Erythroblast (primary cell): Measurements from ENCODE around the gene PER2.

Experiments
- DNase-seq, 2 experiments: peaks; one replicate each; lab custom pipeline; 2025; lab: John Stamatoyannopoulos, UW
- GATA1 ChIP-seq: IDR thresholded peaks from 2 replicates; pipeline ENCODE4 v1.6.1; 2011; ENCODE audit warnings: low read depth, mild to moderate bottlenecking, control low read depth, low read length, moderate library complexity
- POLR2A ChIP-seq: IDR thresholded peaks from 2 replicates; pipeline ENCODE4 v1.6.1; 2011; ENCODE audit warnings: mild to moderate bottlenecking, low read length

Gene PER2

DNA sequence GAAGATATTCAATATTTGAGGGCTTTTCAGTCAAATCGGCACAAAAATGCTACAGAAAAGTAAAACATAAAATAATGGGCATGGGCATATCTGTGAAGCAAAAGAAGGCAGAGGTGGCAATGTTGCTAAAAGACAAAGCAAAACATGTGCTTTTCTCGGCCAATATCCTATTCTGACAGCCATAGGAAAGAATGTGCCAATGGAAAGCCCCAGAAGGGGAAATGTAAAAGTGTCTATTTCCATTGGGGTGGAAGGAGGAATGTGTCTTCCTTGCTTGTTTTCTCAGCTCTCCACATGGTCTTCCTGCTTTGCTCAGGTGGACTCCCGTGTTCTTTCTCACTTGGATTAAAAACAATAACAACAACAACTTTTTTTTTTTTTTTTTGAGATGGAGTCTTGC, 13.7 kb upstream of the PER2 start:
- DNase-seq, result no peak
- TF ChIP-seq POLR2A (no peak), GATA1 (no peak)

DNA sequence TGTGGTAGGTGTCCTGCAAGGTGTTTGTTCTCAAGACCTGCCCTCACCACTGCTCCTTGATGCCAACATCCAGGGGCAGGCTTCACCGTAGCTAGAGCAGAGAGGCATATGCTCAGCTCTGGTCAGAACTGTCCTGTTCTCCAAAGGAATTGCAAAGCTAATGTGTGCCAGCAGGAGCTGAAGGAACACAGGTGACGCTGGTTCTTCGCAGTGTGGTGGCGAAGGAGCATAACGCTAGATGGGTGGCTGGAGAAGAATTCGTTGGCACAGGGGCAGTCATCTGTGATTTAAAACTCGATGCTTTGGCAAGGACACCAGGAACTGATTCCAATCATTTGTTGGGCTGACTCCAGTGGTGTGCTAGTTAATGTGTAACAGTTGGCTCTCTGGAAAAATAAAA, 11.4 kb upstream of the PER2 start:
- TF ChIP-seq POLR2A, result no peak
- no peak for TF ChIP-seq GATA1
- DNase-seq, result no peak

DNA sequence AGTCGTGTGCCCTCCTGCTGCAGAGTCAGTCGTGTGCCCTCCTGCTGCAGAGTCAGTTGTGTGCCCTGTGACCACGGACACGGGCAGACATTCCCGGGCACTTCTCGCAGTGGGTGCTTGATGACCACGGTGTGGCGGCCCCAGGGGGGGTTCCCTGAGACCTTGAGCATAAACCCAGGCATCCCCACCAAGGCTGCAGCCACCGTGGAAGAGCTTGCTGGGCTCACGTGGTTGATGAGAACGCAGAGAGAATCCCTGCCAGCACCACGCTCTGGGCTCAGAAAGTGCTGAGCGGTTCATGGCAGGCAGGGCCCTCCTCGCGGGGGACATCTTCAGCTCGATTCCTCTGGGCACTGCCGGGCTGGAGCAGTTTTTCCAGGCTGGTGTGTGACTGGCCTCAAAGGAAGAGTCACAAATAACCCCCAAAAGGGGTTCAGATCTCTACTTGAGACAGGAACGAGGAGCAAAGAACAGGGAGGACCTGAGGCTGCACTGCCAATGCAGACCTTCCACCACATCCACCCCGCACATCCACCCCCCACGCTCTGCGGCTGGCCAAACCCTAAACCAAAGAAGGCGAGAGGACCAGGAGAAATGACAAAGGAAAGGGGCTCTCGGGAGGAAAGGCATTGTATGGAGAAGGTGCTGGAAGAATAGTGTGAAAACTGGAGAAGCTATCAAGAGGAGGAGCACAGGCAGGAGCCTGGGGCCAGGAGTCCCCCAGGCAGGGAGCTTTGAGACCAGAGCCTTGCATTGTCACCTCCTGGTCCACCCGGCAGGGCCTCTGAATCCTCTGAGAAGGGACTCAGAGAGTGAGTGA, 8.4 kb upstream of the PER2 start:
- no peak for DNase-seq
- TF ChIP-seq POLR2A, result no peak
- no peak for TF ChIP-seq GATA1

DNA sequence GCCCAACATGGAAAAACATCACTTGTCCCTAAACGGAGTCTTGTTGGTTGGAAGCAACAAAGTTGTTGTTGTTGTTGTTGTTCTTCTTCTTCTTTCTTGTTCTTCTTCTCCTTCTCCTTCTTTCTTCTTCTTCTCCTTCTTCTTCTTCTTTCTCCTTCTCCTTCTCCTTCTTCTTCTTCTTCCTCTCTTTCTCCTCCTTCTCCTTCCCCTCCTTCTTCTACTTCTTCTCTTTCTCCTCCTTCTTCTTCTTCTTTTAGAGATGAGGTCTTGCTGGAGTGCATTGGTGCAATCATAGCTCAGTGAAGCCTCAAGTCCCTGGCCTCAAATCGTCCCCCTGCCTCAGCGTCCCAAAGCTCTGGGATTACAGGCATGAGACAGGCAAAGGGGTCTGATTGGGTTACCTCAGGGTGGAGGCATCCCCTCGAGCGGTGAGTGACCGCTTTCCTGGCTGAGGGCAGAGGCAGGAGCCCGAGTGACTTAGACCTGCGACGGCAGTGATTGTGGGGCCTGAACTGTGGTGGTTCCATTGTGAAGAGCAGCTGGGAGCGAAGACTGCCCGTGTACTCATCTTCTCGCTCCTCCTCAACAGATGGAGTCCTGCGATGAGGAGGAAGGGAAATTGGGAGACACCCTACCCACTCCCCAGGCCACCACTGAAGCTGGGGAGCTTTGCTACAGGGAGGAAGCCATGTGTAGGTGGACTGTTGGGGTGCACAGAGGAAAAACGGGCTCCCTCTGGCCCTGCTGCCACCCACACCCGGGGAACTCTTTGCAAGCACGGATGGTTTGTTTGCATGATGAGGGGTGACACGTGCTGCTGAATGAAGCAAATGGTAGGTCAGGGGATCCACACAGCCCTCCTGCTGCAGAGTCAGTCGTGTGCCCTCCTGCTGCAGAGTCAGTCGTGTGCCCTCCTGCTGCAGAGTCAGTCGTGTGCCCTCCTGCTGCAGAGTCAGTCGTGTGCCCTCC, 7.0 kb upstream of the PER2 start:
- DNase-seq, result no peak

DNA sequence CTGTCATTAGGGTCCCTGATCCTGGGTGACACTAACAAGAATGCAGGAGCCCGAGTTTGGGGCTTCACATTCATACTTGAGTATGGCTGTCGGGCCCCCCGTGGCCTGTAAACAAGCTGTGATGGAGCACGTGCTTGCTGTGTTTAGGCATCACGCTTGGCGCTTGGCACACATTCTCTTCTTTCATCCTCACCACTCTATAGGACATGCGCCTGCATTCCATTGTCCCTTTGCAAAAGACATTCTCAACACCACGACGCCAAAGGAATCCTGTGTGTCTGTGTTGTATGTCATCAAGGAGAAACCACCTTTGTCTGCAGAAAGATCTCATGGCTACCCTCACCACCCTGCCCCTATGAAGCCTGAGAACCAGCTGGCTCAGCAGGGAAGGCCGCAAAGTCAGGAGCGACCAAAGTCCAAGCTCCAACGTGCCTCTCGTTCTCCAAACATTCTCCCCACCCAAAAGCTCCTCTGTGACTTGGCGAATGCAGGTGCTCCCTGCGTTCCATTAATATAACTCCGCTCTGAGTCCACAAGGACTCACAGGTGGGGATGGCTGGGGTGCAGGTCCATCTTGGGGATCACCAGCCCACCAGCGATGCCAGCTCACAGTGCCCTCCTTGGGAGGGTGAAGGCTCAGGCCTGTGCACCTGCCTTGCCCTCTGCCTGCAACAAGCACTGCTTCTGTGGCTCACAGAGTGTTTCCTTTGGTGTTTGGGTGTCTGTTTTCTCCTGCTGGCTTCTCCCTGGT, 6.2 kb upstream of the PER2 start:
- TF ChIP-seq POLR2A (no peak), GATA1 (no peak)
- no peak for DNase-seq

More for the DNA sequence above, 7.0 kb upstream of the PER2 start:
- no peak for TF ChIP-seq POLR2A
- TF ChIP-seq GATA1, result no peak

DNA sequence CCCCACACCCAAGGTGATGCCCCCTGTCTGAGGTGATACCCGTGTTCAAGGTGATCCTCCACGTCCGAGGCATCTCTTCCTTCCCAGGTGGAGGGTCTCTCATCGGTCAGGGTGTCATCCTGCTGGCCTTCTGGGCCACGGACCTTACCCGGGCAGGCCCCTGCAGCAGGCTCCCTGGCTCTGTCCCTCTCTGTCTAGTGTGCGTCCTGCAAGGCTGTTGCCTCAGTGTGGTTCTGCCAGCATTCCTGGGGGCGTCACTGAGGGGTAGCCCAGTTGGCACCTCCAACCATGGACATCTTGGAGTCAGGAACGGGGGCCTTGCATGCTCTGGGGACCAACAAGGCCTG, 5.6 kb upstream of the PER2 start:
- TF ChIP-seq GATA1, result no peak
- no peak for TF ChIP-seq POLR2A
- DNase-seq, result no peak

DNA sequence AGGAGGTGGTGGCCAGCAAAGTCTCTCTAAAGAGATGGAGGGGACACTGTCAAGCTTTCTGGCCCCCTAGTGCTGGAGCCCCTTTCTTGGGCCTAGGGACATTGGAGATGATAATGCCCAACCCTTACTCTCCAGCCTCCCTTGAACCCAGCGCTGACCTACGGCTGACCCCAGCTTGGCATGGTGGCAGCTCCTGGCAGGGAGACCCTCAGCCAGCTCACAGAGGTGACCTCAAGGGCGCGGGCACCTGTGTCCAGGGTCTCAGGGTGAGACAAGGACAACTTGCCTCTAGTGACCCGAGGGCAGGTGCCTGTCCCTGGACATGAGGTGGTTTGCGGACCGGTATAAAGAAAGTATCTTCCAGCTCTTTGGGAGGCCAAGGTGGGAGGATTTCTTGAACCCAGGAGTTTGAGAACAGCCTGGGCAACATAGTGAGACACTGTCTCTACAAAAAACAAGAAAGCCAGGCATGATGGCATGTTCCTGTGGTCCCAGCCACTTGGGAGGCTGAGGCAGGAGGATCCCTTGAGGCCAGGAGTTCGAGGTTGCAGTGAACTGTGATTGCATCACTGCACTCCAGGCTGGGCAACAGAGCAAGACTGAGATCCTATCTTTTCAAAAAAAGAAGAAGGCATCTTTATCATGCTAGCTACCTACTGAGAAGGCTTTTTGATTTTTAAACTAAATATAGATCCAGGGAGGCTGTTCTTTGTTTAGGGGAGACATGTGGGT, 3.3 kb upstream of the PER2 start:
- TF ChIP-seq GATA1 (no peak), POLR2A (no peak)
- no peak for DNase-seq

DNA sequence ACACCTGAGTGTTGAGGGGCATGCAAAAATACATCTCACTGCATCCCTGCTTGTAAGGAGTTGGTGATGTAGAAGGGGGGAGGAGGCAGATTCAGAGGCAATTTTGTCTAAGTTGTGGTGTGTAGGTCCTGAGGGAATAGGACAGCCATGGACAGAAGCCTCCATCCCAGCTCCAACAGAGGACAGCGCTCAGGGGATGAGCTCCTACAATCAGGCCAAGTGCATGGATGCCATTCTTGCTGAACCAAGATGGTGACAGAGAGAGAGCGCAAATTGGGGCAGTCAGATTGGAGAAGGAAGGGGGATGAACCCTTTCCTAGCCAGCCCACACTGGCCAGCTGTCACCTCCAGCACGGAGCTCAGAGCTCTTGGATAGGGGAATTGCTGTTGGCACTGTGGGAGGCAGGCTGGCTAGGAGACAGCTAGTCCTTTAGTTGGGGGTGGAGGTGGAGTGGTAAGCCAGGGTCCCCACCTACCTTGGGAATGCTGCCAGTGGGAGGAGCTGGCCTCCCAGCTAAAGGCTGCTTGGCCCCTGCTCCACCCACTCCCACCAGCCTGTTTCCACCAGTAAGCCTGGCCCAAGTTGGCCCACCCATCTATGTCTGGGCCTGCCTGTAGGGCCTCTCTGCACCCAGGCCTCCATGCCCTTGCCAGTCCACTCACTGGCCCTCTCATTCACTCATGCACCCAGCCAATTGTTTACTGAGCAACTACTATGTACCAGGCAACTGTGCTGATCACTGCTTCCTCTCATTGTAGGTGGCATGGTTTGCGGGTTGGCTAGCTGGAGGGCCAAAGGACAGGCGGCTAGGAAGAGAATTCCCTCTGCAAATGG, 2.5 kb upstream of the PER2 start:
- peak; percentile 22 to 33 for DNase-seq
- TF ChIP-seq GATA1 (no peak), POLR2A (no peak)

DNA sequence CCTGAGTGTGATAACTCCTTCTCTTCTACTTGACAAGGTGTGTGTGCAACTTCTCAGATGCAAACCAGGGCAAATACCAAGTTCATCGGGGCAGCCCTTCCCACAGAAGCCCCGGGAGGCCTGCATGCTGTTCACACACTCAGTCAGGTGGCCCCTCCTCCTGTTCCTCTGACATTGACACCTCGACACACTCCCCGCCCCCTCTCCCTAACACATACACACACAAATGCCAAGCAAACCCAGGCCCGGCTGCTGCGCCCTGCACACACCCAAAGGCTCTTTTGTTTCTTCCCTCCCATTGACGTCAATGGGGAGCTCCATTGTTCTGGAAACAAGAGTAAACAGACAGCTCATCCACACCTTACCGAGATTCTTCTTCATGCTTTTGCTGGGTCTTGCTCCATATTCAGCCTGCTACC, 1.7 kb upstream of the PER2 start:
- peak in 1 of 2 experiments; percentile 20 for DNase-seq

DNA sequence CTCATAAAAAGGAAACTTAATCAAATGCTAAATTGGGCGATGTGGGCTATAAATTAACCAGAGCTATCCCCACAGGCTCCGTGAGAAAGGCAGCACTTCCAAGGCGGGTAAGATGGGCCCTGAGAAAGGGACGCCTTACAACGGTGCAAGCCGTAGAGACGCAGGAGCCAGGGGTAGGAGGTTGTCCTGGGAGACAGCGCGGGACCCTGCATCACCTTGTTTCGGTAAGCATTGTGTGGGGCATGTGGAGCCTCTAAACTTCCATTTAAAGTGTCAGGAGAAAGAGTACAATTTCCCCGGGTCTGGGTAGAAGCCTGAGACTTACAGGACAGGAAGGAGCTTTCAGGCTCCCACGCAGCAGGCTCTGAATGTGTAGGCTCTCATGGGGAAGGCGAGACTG, 1.2 kb upstream of the PER2 start:
- TF ChIP-seq GATA1 (no peak), POLR2A (no peak)
- no peak for DNase-seq

More for the DNA sequence above, 1.7 kb upstream of the PER2 start:
- no peak for TF ChIP-seq GATA1

DNA sequence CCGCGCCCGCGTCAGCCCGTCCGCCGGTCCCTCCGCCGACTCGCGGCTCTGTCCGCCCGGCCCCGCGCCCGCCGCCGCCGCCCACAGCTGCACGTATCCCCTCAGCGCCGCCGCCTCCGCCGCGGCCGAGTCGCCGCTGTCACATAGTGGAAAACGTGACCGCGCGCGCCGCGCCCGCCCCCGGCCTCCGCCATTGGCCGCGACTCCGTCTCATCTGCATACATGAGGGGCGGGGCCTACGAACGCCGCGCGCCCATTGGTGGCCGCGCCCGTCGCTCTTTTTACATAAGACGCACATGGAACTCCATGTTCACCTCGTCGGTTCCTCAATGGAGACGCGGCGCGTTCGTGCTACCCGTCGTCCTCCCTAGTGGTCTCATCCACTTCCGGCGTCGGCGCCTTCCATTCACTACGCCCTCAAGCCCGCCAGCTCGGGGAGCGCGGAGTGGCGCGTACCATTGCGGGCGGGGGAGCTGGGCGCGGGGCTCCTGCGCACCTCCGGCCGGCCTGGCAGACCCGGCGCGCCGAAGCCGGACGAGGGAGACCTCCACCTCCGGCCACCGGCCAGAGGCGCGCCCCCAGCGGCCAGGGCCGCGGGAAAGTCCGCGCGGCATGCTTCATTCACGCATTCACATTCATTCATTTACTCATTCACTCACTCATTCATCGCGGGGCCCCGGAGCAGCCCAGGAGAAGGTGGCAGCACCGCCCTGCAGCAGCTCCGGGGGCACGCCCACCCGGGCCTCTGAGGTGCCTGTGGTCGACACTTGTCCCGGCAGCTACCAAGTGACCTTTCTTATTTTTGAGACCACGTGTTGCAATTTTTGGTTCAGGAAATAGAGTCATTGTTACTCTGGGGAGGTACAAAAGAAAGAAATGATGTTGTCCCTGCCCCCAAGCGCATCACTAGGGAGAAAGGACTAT, 502 bp upstream of the PER2 start:
- DNase-seq, result peak; percentile 99
- TF ChIP-seq GATA1 (no peak), POLR2A (peak; percentile 78)
